ENCODE measurements around the gene RNF227.
A peak's percentile ranks its signal among the peaks of the same experiment; 100 is the strongest.

The RNF227 gene

DNA sequence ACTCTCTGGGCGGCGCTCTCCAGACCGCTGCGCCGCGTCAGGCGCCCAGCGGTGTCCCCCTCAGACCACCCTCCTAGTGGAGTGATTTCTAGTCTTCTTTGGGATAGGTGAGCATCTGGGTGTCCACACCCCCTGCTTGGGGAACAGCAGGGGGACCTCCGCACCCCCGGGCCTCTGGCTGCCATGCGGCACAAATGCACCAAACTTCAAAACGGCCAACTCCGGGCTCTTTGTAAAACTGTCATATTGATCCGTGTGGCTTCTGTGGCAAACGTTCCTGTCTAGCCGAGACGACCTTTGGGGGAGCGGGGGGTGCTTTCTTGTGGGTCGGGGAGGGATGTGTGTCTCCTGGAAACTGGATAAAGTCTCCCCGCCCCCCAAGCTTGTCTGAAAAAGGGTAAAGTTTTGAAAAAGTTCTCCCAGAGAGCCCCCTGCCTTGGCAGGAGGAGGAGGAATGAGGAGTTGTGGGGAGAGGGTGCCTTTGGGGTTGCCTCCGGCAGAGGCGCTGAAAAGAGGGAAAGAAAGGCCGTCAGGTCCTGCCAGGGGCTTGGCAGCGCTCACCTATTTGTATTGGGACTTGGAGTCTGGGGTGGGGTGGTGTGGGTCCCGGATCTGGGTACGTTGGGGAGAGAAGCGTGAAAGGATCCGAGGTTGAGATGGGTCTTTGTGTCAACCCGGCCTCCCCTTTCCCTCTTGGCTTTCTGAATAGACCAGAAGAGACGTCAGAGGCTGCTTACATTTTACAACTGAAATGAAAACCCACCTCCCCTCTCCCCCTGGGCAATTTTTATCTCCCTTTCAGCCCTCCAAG lies 29.7 kb downstream of the RNF227 start:
- Histone ChIP-seq H3K9ac (ENCODE audit: low read length) (peak overlapping the region; percentile 84), H3K4me2 (ENCODE audit: low read length) (peak overlapping the region; percentile 97), H3K4ac (ENCODE audit: low read depth, low read length) (no peak overlapping the region), H2BK5ac (ENCODE audit: low read length) (no peak overlapping the region), H4K5ac (ENCODE audit: low read length) (no peak overlapping the region), H2BK120ac (ENCODE audit: low read depth, low read length) (no peak overlapping the region), H3K4me3 (ENCODE audit: low read length) (peak overlapping the region; percentile 68), H3K27ac (ENCODE audit: low read depth, low read length) (peak overlapping the region; percentile 16), H3K79me1 (ENCODE audit: low read length) (peaks cover 5% of the 10 kb centered on the region), H3K23ac (ENCODE audit: low read length) (peak overlapping the region; percentile 24), H2BK15ac (replicated peaks; ENCODE audit: low read depth) (no peak overlapping the region), H3K4me1 (ENCODE audit: control insufficient read depth, low read depth, low read length) (peaks cover 13% of the 10 kb centered on the region), H3K56ac (ENCODE audit: low read length) (peak overlapping the region; percentile 97), H4K8ac (ENCODE audit: low read depth, low read length) (no peak overlapping the region), H2AK5ac (ENCODE audit: low read length) (no peak overlapping the region), H3K27me3 (ENCODE audit: insufficient read depth, low read length, poor library complexity) (no peaks in the 10 kb centered on the region), H3K36me3 (ENCODE audit: control insufficient read depth, insufficient read depth, low read length) (peaks cover 1% of the 10 kb centered on the region), H3K18ac (ENCODE audit: low read length) (peak overlapping the region; percentile 53), H3K79me2 (ENCODE audit: control insufficient read depth, insufficient read depth, low read length) (peaks cover 1% of the 10 kb centered on the region)
- no CpG with 5 or more reads among the region's 30 CpGs for WGBS (ENCODE audit: extremely low coverage, insufficient coverage, low lambda C conversion rate)
- DNase-seq, result peak; percentile 61

- H2BK120ac ChIP-seq (ENCODE audit: low read depth, low read length), result no peak overlapping the region
- peak overlapping the region; percentile 4 for H3K4ac ChIP-seq (ENCODE audit: low read depth, low read length)
- WGBS (ENCODE audit: extremely low coverage, insufficient coverage, low lambda C conversion rate), result no CpG with 5 or more reads among the region's 64 CpGs
- H4K5ac ChIP-seq (ENCODE audit: low read length), result no peak overlapping the region
- H3K4me1 ChIP-seq (ENCODE audit: control insufficient read depth, low read depth, low read length), result peaks cover 13% of the 10 kb centered on the region
- peak overlapping the region; percentile 14 for H2BK5ac ChIP-seq (ENCODE audit: low read length)
- H3K27ac ChIP-seq (ENCODE audit: low read depth, low read length), result peak overlapping the region; percentile 18
- peak overlapping the region; percentile 15 for H3K18ac ChIP-seq (ENCODE audit: low read length)
- no peak overlapping the region for H4K8ac ChIP-seq (ENCODE audit: low read depth, low read length)
- H3K9ac ChIP-seq (ENCODE audit: low read length), result peak overlapping the region; percentile 84
- peak overlapping the region; percentile 68 for H3K4me3 ChIP-seq (ENCODE audit: low read length)
- H2AK5ac ChIP-seq (ENCODE audit: low read length), result no peak overlapping the region
- no peak overlapping the region for H3K23ac ChIP-seq (ENCODE audit: low read length)
- peak; percentile 77 for DNase-seq
- peaks cover 5% of the 10 kb centered on the region for H3K79me1 ChIP-seq (ENCODE audit: low read length)
- H2BK15ac ChIP-seq (replicated peaks; ENCODE audit: low read depth), result no peak overlapping the region
- H3K56ac ChIP-seq (ENCODE audit: low read length), result peak overlapping the region; percentile 97
- H3K36me3 ChIP-seq (ENCODE audit: control insufficient read depth, insufficient read depth, low read length), result peaks cover 6% of the 10 kb centered on the region
- peaks cover 1% of the 10 kb centered on the region for H3K79me2 ChIP-seq (ENCODE audit: control insufficient read depth, insufficient read depth, low read length)
- no peaks in the 10 kb centered on the region for H3K27me3 ChIP-seq (ENCODE audit: insufficient read depth, low read length, poor library complexity)
- H3K4me2 ChIP-seq (ENCODE audit: low read length), result peak overlapping the region; percentile 97
These were observed 30.5 kb downstream of the RNF227 start for GRCh38 chr17:7885367-7886226.

- H4K5ac ChIP-seq (ENCODE audit: low read length), result no peak overlapping the region
- H3K79me1 ChIP-seq (ENCODE audit: low read length), result peaks cover 5% of the 10 kb centered on the region
- peak overlapping the region; percentile 15 for H3K18ac ChIP-seq (ENCODE audit: low read length)
- no peak overlapping the region for H3K27ac ChIP-seq (ENCODE audit: low read depth, low read length)
- H3K4me2 ChIP-seq (ENCODE audit: low read length), result no peak overlapping the region
- peak overlapping the region; percentile 89 for H3K4ac ChIP-seq (ENCODE audit: low read depth, low read length)
- H3K79me2 ChIP-seq (ENCODE audit: control insufficient read depth, insufficient read depth, low read length), result peaks cover 1% of the 10 kb centered on the region
- H3K23ac ChIP-seq (ENCODE audit: low read length), result no peak overlapping the region
- no peak overlapping the region for H4K8ac ChIP-seq (ENCODE audit: low read depth, low read length)
- peaks cover 13% of the 10 kb centered on the region for H3K4me1 ChIP-seq (ENCODE audit: control insufficient read depth, low read depth, low read length)
- no peak overlapping the region for H2BK5ac ChIP-seq (ENCODE audit: low read length)
- no peak for DNase-seq
- H2BK15ac ChIP-seq (replicated peaks; ENCODE audit: low read depth), result no peak overlapping the region
- H2AK5ac ChIP-seq (ENCODE audit: low read length), result no peak overlapping the region
- WGBS (ENCODE audit: extremely low coverage, insufficient coverage, low lambda C conversion rate), result no CpG with 5 or more reads among the region's 100 CpGs
- peak overlapping the region; percentile 69 for H2BK120ac ChIP-seq (ENCODE audit: low read depth, low read length)
- H3K56ac ChIP-seq (ENCODE audit: low read length), result peak overlapping the region; percentile 97
- peak overlapping the region; percentile 58 for H3K4me3 ChIP-seq (ENCODE audit: low read length)
- H3K9ac ChIP-seq (ENCODE audit: low read length), result peak overlapping the region; percentile 84
- no peaks in the 10 kb centered on the region for H3K27me3 ChIP-seq (ENCODE audit: insufficient read depth, low read length, poor library complexity)
- H3K36me3 ChIP-seq (ENCODE audit: control insufficient read depth, insufficient read depth, low read length), result peaks cover 9% of the 10 kb centered on the region
These were observed 31.3 kb downstream of the RNF227 start for GRCh38 chr17:7884581-7885366.

DNA sequence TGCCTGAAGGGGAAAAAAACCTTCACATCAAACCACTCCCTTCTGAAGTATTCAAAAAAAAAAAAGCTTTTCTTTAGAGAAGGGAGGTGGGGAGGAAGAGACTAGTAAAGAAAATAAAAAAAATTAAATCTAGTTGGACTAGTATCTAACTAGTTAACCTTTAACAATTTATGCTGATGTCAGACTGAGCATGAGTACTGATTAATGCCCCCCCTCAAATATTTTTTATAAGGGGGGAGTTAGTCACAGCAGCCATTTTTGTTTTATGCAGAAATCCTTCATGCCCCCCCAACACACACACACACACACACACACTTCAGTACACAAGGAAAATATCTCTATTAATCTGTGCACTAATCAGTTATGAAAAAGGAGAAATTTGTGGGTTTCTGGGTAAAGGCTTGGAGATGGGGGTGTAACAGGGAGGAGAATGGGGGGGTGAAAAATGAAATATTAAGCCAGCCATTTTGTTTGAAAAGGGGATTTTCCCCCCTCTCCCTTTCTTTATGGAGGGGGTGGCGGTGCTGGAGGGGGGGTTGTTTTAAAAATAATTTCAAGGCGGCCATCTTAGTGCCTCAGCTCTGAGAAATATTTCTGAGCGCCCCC lies 32.2 kb downstream of the RNF227 start:
- Histone ChIP-seq H3K18ac (ENCODE audit: low read length) (no peak overlapping the region), H3K4ac (ENCODE audit: low read depth, low read length) (no peak overlapping the region), H3K36me3 (ENCODE audit: control insufficient read depth, insufficient read depth, low read length) (peaks cover 11% of the 10 kb centered on the region), H3K79me2 (ENCODE audit: control insufficient read depth, insufficient read depth, low read length) (peaks cover 1% of the 10 kb centered on the region), H3K23ac (ENCODE audit: low read length) (no peak overlapping the region), H2BK15ac (replicated peaks; ENCODE audit: low read depth) (no peak overlapping the region), H3K56ac (ENCODE audit: low read length) (peak overlapping the region; percentile 11), H3K27me3 (ENCODE audit: insufficient read depth, low read length, poor library complexity) (no peaks in the 10 kb centered on the region), H3K4me1 (ENCODE audit: control insufficient read depth, low read depth, low read length) (peaks cover 11% of the 10 kb centered on the region), H3K27ac (ENCODE audit: low read depth, low read length) (no peak overlapping the region), H3K9ac (ENCODE audit: low read length) (peak overlapping the region; percentile 58), H3K79me1 (ENCODE audit: low read length) (peaks cover 6% of the 10 kb centered on the region), H2BK5ac (ENCODE audit: low read length) (no peak overlapping the region), H2BK120ac (ENCODE audit: low read depth, low read length) (no peak overlapping the region), H4K5ac (ENCODE audit: low read length) (no peak overlapping the region), H3K4me3 (ENCODE audit: low read length) (no peak overlapping the region), H4K8ac (ENCODE audit: low read depth, low read length) (no peak overlapping the region), H2AK5ac (ENCODE audit: low read length) (no peak overlapping the region), H3K4me2 (ENCODE audit: low read length) (no peak overlapping the region)
- no CpG with 5 or more reads among the region's 3 CpGs for WGBS (ENCODE audit: extremely low coverage, insufficient coverage, low lambda C conversion rate)
- DNase-seq, result no peak

GRCh38 chr17:7882629-7883028 lies 33.5 kb downstream of the RNF227 start:
- Histone ChIP-seq H3K36me3 (ENCODE audit: control insufficient read depth, insufficient read depth, low read length) (peaks cover 11% of the 10 kb centered on the region), H3K27ac (ENCODE audit: low read depth, low read length) (no peak overlapping the region), H3K9ac (ENCODE audit: low read length) (no peak overlapping the region), H4K8ac (ENCODE audit: low read depth, low read length) (no peak overlapping the region), H3K27me3 (ENCODE audit: insufficient read depth, low read length, poor library complexity) (no peaks in the 10 kb centered on the region), H3K56ac (ENCODE audit: low read length) (no peak overlapping the region), H3K79me2 (ENCODE audit: control insufficient read depth, insufficient read depth, low read length) (no peaks in the 10 kb centered on the region), H3K23ac (ENCODE audit: low read length) (no peak overlapping the region), H2BK5ac (ENCODE audit: low read length) (no peak overlapping the region), H3K18ac (ENCODE audit: low read length) (no peak overlapping the region), H3K4ac (ENCODE audit: low read depth, low read length) (no peak overlapping the region), H2AK5ac (ENCODE audit: low read length) (no peak overlapping the region), H4K5ac (ENCODE audit: low read length) (no peak overlapping the region), H3K4me3 (ENCODE audit: low read length) (no peak overlapping the region), H2BK15ac (replicated peaks; ENCODE audit: low read depth) (no peak overlapping the region), H2BK120ac (ENCODE audit: low read depth, low read length) (no peak overlapping the region), H3K4me1 (ENCODE audit: control insufficient read depth, low read depth, low read length) (peaks cover 4% of the 10 kb centered on the region), H3K4me2 (ENCODE audit: low read length) (no peak overlapping the region), H3K79me1 (ENCODE audit: low read length) (peaks cover 3% of the 10 kb centered on the region)
- no CpG with 5 or more reads among the region's 3 CpGs for WGBS (ENCODE audit: extremely low coverage, insufficient coverage, low lambda C conversion rate)
- DNase-seq, result no peak
